ENCODE results near the gene SLC16A9.

Gene SLC16A9

DNA sequence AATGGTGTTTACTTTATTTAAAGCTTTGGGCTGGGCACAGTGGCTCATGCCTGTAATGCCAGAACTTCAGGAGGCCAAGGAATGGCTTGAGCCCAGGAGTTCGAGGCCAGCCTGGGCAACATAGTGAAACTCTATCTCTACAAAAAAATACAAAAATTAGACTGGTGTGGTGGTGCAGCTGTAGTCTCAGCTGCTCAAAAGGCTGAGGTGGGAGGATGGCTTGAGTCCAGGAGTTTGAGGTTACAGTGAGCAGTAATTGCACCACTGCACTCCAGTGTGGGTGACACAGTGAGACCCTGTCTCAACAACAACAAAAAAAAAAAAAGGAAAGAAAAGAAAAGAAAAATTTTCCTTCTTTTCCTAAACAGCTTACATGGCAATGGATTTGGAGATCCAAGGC, 22.0 kb downstream of the SLC16A9 start:
- TF ChIP-seq SUZ12 (IDR thresholded peaks at IDR 0.05), result no peak
- no peak for TF ChIP-seq ARNT (IDR thresholded peaks at IDR 0.05)
- TF ChIP-seq, protein P1, sequence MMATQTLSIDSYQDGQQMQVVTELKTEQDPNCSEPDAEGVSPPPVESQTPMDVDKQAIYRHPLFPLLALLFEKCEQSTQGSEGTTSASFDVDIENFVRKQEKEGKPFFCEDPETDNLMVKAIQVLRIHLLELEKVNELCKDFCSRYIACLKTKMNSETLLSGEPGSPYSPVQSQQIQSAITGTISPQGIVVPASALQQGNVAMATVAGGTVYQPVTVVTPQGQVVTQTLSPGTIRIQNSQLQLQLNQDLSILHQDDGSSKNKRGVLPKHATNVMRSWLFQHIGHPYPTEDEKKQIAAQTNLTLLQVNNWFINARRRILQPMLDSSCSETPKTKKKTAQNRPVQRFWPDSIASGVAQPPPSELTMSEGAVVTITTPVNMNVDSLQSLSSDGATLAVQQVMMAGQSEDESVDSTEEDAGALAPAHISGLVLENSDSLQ (IDR thresholded peaks at IDR 0.05), result no peak
- no peak for TF ChIP-seq HDGF (IDR thresholded peaks at IDR 0.05; ENCODE audit: borderline replicate concordance)
- no peak for TF ChIP-seq NFRKB (IDR thresholded peaks at IDR 0.05)
- no peak for TF ChIP-seq L3MBTL2 (conservative IDR thresholded peaks at IDR 0.05)
- no peak for TF ChIP-seq TARDBP (IDR thresholded peaks at IDR 0.05)
- no peak for TF ChIP-seq ELF4 (IDR thresholded peaks at IDR 0.05)
- TF ChIP-seq FOXM1 (IDR thresholded peaks at IDR 0.05; ENCODE audit: borderline replicate concordance), result no peak
- TF ChIP-seq FOXK2 (IDR thresholded peaks at IDR 0.05), result no peak
- TF ChIP-seq LEF1 (IDR thresholded peaks at IDR 0.05; ENCODE audit: borderline replicate concordance), result no peak
- TF ChIP-seq ZNF384 (IDR thresholded peaks at IDR 0.05), result no peak
- no peak for TF ChIP-seq SP1 (IDR thresholded peaks at IDR 0.05)
- TF ChIP-seq BHLHE40 (IDR thresholded peaks at IDR 0.05; ENCODE audit: borderline replicate concordance), result no peak
- no peak for TF ChIP-seq CTBP1 (IDR thresholded peaks at IDR 0.05; ENCODE audit: borderline replicate concordance)
- no peak for TF ChIP-seq FOXA1 (IDR thresholded peaks at IDR 0.05)
- ChIA-PET CTCF (no interaction called here), POLR2A (no interaction called here)
- DNase-seq (ENCODE audit: extremely low spot score), result no peak

DNA sequence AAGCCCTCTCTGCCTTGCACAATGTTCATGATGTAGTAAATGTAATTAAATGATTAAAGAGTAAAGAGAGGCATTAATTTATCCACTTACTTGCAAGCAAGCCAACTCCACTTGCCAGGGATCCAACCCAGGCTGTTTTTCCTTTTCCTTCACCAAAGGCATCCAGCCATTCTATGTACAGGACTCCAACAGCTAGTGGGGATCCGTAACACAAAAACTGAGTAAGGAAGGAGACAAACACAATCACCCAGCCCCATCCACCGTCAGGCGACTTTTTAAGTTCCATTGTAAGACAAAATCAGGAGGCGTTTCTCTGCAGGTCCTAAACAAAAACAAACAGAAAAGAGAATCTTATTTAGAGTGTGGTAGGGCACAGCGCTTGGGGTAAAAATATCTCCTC, 25.6 kb downstream of the SLC16A9 start:
- no peak for TF ChIP-seq SP1 (IDR thresholded peaks at IDR 0.05)
- no peak for TF ChIP-seq SUZ12 (IDR thresholded peaks at IDR 0.05)
- TF ChIP-seq TARDBP (IDR thresholded peaks at IDR 0.05), result no peak
- TF ChIP-seq, protein P1 (IDR thresholded peaks at IDR 0.05), result no peak
- no peak for TF ChIP-seq CTBP1 (IDR thresholded peaks at IDR 0.05; ENCODE audit: borderline replicate concordance)
- TF ChIP-seq HDGF (IDR thresholded peaks at IDR 0.05; ENCODE audit: borderline replicate concordance), result no peak
- no peak for TF ChIP-seq ZNF384 (IDR thresholded peaks at IDR 0.05)
- no peak for TF ChIP-seq BHLHE40 (IDR thresholded peaks at IDR 0.05; ENCODE audit: borderline replicate concordance)
- no peak for TF ChIP-seq FOXK2 (IDR thresholded peaks at IDR 0.05)
- no peak for TF ChIP-seq L3MBTL2 (conservative IDR thresholded peaks at IDR 0.05)
- no peak for TF ChIP-seq FOXM1 (IDR thresholded peaks at IDR 0.05; ENCODE audit: borderline replicate concordance)
- no peak for TF ChIP-seq ARNT (IDR thresholded peaks at IDR 0.05)
- no peak for DNase-seq (ENCODE audit: extremely low spot score)
- ChIA-PET POLR2A (no interaction called here), CTCF (no interaction called here)

DNA sequence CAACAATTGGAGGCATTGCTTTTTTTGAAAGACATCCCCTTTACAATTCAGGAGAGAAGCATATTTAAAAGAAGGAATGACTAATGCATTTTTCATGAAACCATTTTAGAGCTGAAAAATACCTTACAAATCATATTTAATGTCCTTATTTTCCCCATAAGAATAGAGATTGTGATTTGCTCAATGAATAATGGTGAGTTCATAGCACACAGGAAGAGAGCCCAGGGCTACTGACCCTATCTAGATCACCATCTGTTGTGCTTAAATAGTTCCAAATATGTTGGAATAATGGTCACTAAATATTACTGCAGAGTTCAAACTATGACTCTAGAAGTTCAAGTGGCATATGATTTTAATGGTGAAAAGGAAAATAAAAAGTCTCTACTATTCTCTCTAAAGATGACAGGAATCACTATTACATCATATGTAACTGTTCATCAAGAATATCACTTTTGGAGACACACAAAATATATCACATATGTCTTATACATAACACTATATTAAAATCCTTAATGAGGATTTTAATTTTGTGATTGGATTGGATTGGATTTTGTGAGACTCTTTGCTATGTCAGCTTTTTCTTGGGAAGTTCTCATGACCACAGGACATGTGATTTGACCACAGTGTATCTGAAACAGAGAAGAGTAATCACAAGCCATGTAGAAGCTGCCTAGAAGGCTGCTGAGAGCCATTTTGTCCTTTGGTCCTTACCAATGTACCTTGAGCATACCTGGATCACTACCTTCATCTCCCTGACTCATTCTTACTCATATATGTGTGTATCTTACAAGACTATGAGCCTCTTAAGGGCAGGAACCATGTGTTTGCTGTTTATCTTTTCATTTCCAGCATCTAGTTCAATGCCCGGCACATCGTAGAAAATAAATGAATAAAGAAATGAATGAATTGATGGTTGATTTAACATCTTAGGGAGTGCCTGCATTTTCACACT, 26.4 kb downstream of the SLC16A9 start:
- ChIA-PET POLR2A (no interaction called here), CTCF (no interaction called here)
- no peak for TF ChIP-seq FOXM1 (IDR thresholded peaks at IDR 0.05; ENCODE audit: borderline replicate concordance)
- no peak for TF ChIP-seq SUZ12 (IDR thresholded peaks at IDR 0.05)
- no peak for TF ChIP-seq LEF1 (IDR thresholded peaks at IDR 0.05; ENCODE audit: borderline replicate concordance)
- no peak for TF ChIP-seq FOXK2 (IDR thresholded peaks at IDR 0.05)
- TF ChIP-seq, protein P1 (IDR thresholded peaks at IDR 0.05), result no peak
- TF ChIP-seq BHLHE40 (IDR thresholded peaks at IDR 0.05; ENCODE audit: borderline replicate concordance), result no peak
- no peak for TF ChIP-seq CTBP1 (IDR thresholded peaks at IDR 0.05; ENCODE audit: borderline replicate concordance)
- TF ChIP-seq ARNT (IDR thresholded peaks at IDR 0.05), result no peak
- no peak for TF ChIP-seq L3MBTL2 (conservative IDR thresholded peaks at IDR 0.05)
- no peak for TF ChIP-seq ELF4 (IDR thresholded peaks at IDR 0.05)
- TF ChIP-seq SP1 (IDR thresholded peaks at IDR 0.05), result no peak
- TF ChIP-seq NFRKB (IDR thresholded peaks at IDR 0.05), result no peak
- TF ChIP-seq ZNF384 (IDR thresholded peaks at IDR 0.05), result no peak
- no peak for TF ChIP-seq FOXA1 (IDR thresholded peaks at IDR 0.05)
- no peak for DNase-seq (ENCODE audit: extremely low spot score)

DNA sequence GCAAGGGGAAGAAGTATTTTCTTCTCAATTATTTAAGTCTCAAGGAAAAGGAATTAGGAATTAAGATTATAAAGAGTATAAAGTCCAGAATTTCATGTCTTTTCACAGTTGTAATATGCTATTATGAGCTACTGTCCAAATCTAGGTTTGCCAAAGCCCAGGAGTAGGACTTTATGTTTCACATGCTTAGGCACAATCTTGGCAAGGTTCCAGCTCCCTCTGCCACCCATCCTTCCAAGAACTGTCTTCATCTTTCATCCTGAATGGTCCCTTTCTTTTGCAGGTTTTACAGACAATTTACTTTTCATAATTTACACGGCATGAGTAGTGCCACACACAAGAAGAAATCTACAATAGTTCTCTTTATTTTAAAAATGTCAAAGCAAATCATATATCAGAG, 29.5 kb downstream of the SLC16A9 start:
- DNase-seq (ENCODE audit: extremely low spot score), result no peak
- CTCF ChIA-PET, result no interaction called here
- POLR2A ChIA-PET, result no interaction called here
- TF ChIP-seq, protein P1 (IDR thresholded peaks at IDR 0.05), result no peak
- TF ChIP-seq NFRKB (IDR thresholded peaks at IDR 0.05) (no peak), LEF1 (IDR thresholded peaks at IDR 0.05; ENCODE audit: borderline replicate concordance) (no peak)

DNA sequence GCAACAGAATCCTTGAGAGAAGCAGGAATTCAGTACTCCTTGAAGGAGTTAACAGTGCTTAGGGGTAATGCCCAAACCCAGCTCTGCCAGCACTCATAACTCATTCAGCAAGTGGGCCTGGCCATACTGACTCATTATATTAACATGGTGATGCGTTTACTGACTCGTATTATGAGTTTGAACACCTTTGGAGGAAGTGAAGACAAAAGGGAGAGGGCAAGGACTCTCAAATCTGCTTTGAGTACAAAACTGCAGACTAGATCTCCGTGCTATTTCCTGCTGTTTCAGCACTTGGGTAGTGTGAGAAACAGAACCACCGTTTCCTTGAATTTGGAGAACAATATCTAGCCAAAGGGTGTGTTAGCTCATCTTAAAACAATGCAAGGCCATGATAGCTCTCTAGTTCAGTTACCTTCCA, 30.8 kb downstream of the SLC16A9 start:
- CTCF ChIA-PET, result no interaction called here
- POLR2A ChIA-PET, result no interaction called here
- no peak for TF ChIP-seq SUZ12 (IDR thresholded peaks at IDR 0.05)
- TF ChIP-seq FOXM1 (IDR thresholded peaks at IDR 0.05; ENCODE audit: borderline replicate concordance), result no peak
- no peak for TF ChIP-seq ELF4 (IDR thresholded peaks at IDR 0.05)
- no peak for TF ChIP-seq BHLHE40 (IDR thresholded peaks at IDR 0.05; ENCODE audit: borderline replicate concordance)
- TF ChIP-seq SP1 (IDR thresholded peaks at IDR 0.05), result no peak
- TF ChIP-seq L3MBTL2 (conservative IDR thresholded peaks at IDR 0.05), result no peak
- TF ChIP-seq TARDBP (IDR thresholded peaks at IDR 0.05), result no peak
- TF ChIP-seq FOXA1 (IDR thresholded peaks at IDR 0.05), result no peak
- TF ChIP-seq ARNT (IDR thresholded peaks at IDR 0.05), result no peak
- no peak for TF ChIP-seq CTBP1 (IDR thresholded peaks at IDR 0.05; ENCODE audit: borderline replicate concordance)
- TF ChIP-seq, protein P1 (IDR thresholded peaks at IDR 0.05), result no peak
- TF ChIP-seq HDGF (IDR thresholded peaks at IDR 0.05; ENCODE audit: borderline replicate concordance), result no peak
- no peak for TF ChIP-seq NFRKB (IDR thresholded peaks at IDR 0.05)
- DNase-seq (ENCODE audit: extremely low spot score), result no peak

Data from HEK293T (cell line).